Stimulated activated CD4-positive, alpha-beta T cell treated with anti-CD3 and anti-CD28 coated beads, Interleukin-15, amount 100 ng/mL, for 24 hours (primary cell): ENCODE data around the gene PPIP5K1.
"Not testable (repeated sequence)": the region's sequence is repeated elsewhere in the genome, so short reads cannot be mapped to it uniquely, and the experiment has no call there.

Source experiments
- DNase-seq: peaks from one replicate; pipeline ENCODE4 v3.0.0-alpha.2; 2020

Gene PPIP5K1

GRCh38 chr15:43544266-43544665, 45.7 kb downstream of the PPIP5K1 start:
- DNase-seq: no peak

- no peak for DNase-seq
These were observed 48.2 kb downstream of the PPIP5K1 start for GRCh38 chr15:43541785-43542184.

GRCh38 chr15:43538091-43538490, 51.9 kb downstream of the PPIP5K1 start:
- no peak for DNase-seq

- DNase-seq: no peak
These were observed 55.1 kb downstream of the PPIP5K1 start for GRCh38 chr15:43534897-43535296.

- not testable (repeated sequence) for DNase-seq
These were observed 57.2 kb downstream of the PPIP5K1 start for GRCh38 chr15:43532826-43533225.

GRCh38 chr15:43531018-43531670, 58.9 kb downstream of the PPIP5K1 start:
- no peak for DNase-seq

- no peak for DNase-seq
These were observed 60.2 kb downstream of the PPIP5K1 start for GRCh38 chr15:43529587-43530345.

- DNase-seq: no peak
These were observed 60.9 kb downstream of the PPIP5K1 start for GRCh38 chr15:43529141-43529540.

GRCh38 chr15:43528542-43529007, 61.4 kb downstream of the PPIP5K1 start:
- no peak for DNase-seq

- DNase-seq: no peak
These were observed 62.0 kb downstream of the PPIP5K1 start for GRCh38 chr15:43527802-43528541.

GRCh38 chr15:43527016-43527801, 62.8 kb downstream of the PPIP5K1 start:
- DNase-seq: no peak

GRCh38 chr15:43526261-43526930, 63.6 kb downstream of the PPIP5K1 start:
- no peak for DNase-seq

- DNase-seq: no peak
These were observed 64.9 kb downstream of the PPIP5K1 start for GRCh38 chr15:43525131-43525530.

- DNase-seq: no peak
These were observed 65.7 kb downstream of the PPIP5K1 start for GRCh38 chr15:43524254-43524845.

- no peak for DNase-seq
These were observed 66.4 kb downstream of the PPIP5K1 start for GRCh38 chr15:43523646-43524045.

GRCh38 chr15:43522247-43522646, 67.8 kb downstream of the PPIP5K1 start:
- no peak for DNase-seq

GRCh38 chr15:43521419-43521818, 68.6 kb downstream of the PPIP5K1 start:
- DNase-seq: no peak

GRCh38 chr15:43520138-43520537, 69.9 kb downstream of the PPIP5K1 start:
- DNase-seq: no peak

GRCh38 chr15:43519196-43519595, 70.8 kb downstream of the PPIP5K1 start:
- no peak for DNase-seq

GRCh38 chr15:43518197-43518761, 71.7 kb downstream of the PPIP5K1 start:
- DNase-seq: peak; percentile 19
